ENCODE results near the gene SPSB3.

SPSB3 gene

DNA sequence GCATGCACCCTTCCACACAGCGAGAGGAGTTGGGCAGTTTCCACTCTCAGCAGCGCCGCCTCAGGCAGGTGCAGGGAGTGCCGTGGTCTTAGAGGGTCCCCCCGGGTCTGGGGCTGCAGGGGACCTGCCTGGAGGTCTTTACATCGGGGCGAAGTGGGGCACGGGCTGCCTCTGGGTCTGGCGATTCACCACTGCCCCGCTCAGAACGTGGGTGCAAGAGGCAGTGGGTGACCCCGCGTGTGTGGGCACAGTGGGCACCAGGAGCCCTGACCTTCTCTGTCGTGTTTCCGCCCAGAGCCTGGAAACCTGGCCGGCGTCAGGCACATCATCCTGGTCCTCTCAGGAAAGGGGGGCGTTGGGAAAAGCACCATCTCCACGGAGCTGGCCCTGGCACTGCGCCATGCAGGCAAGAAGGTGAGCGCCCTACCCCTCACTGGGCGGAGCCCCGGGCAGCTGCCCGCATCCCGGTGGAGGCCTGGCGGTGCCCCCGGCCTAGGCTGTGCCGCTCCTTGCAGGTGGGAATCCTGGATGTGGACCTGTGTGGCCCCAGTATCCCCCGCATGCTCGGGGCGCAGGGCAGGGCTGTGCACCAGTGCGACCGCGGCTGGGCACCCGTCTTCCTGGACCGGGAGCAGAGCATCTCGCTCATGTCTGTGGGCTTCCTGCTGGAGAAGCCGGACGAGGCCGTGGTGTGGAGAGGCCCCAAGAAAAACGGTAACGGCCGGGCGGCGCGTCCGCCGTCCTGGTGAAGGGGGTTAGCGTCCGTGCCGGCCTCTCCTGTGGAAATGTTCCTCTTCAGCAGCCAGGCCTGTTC, 4.1 kb upstream of the SPSB3 start:
- Histone ChIP-seq H3K9ac (ENCODE audit: low read length) (no peak overlapping the region), H4K12ac (ENCODE audit: low read depth, low read length) (no peak overlapping the region), H2BK120ac (ENCODE audit: insufficient read depth, low read length, poor library complexity) (no peak overlapping the region), H3K4me3 (ENCODE audit: low read depth, low read length) (no peak overlapping the region), H4K91ac (ENCODE audit: low read depth, low read length) (no peak overlapping the region), H3K79me1 (ENCODE audit: low read length) (no peaks in the 10 kb centered on the region), H3K23ac (ENCODE audit: low read length) (no peak overlapping the region), H3K4ac (ENCODE audit: low read depth, low read length) (no peak overlapping the region), H3K27me3 (ENCODE audit: insufficient read depth, low read length) (no peaks in the 10 kb centered on the region), H3K4me1 (ENCODE audit: control insufficient read depth in 1 of 2, insufficient read depth in 2 of 2, low read length in 2 of 2) (peaks cover 0 to 9% of the 10 kb centered on the region in 2 experiments), H3K4me2 (ENCODE audit: low read length) (no peak overlapping the region), H3K36me3 (ENCODE audit: control insufficient read depth in 1 of 2, insufficient read depth in 2 of 2, low read length in 2 of 2) (peaks cover 54 to 57% of the 10 kb centered on the region in 2 experiments), H2BK12ac (ENCODE audit: low read length) (no peak overlapping the region), H3K9me3 (ENCODE audit: insufficient read depth, low read depth, low read length) (no peaks in the 10 kb centered on the region), H3K27ac (ENCODE audit: low read depth, low read length) (no peak overlapping the region), H2AK5ac (ENCODE audit: low read length) (no peak overlapping the region), H3K18ac (ENCODE audit: low read length) (no peak overlapping the region), H2AFZ (ENCODE audit: insufficient read depth, low read length, poor library complexity) (no peak overlapping the region), H4K8ac (ENCODE audit: low read depth, low read length) (no peak overlapping the region), H3K79me2 (ENCODE audit: control insufficient read depth, insufficient read depth, low read length, poor library complexity) (peaks cover 4% of the 10 kb centered on the region), H3K14ac (ENCODE audit: low read length) (no peak overlapping the region), H2BK5ac (ENCODE audit: low read depth, low read length, poor library complexity) (no peak overlapping the region)
- no peak for DNase-seq
- no CpG with 5 or more reads among the region's 51 CpGs for WGBS (ENCODE audit: extremely low coverage, insufficient coverage, insufficient read length)

DNA sequence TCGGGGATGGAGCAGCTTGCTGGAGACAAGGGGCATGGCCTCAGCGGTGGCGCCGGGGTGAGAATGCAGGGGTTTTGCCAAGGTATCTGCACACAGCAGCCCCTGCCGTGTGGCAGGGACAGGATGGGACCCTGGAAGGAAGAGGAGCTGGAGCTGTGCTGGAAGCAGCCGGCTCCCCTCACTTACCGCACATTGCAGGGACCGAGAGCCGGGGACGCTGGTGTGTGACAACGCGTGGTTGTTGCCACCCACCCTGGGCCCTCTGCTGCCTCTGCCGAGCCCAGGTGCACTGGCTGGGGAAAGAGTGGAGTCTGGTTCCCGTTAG, 3.4 kb upstream of the SPSB3 start:
- no peak overlapping the region for H4K91ac ChIP-seq (ENCODE audit: low read depth, low read length)
- no peak overlapping the region for H3K23ac ChIP-seq (ENCODE audit: low read length)
- no peak overlapping the region for H2BK120ac ChIP-seq (ENCODE audit: insufficient read depth, low read length, poor library complexity)
- no peak overlapping the region for H3K9ac ChIP-seq (ENCODE audit: low read length)
- H3K4me3 ChIP-seq (ENCODE audit: low read depth, low read length) = no peak overlapping the region
- peaks cover 4% of the 10 kb centered on the region for H3K79me2 ChIP-seq (ENCODE audit: control insufficient read depth, insufficient read depth, low read length, poor library complexity)
- H2BK5ac ChIP-seq (ENCODE audit: low read depth, low read length, poor library complexity) = no peak overlapping the region
- peak overlapping the region; percentile 16 for H3K4ac ChIP-seq (ENCODE audit: low read depth, low read length)
- no peak overlapping the region for H3K4me2 ChIP-seq (ENCODE audit: low read length)
- no CpG with 5 or more reads among the region's 14 CpGs for WGBS (ENCODE audit: extremely low coverage, insufficient coverage, insufficient read length)
- no peak overlapping the region for H4K12ac ChIP-seq (ENCODE audit: low read depth, low read length)
- H3K9me3 ChIP-seq (ENCODE audit: insufficient read depth, low read depth, low read length) = no peaks in the 10 kb centered on the region
- H3K79me1 ChIP-seq (ENCODE audit: low read length) = no peaks in the 10 kb centered on the region
- H3K27me3 ChIP-seq (ENCODE audit: insufficient read depth, low read length) = no peaks in the 10 kb centered on the region
- H3K36me3 ChIP-seq (ENCODE audit: control insufficient read depth in 1 of 2, insufficient read depth in 2 of 2, low read length in 2 of 2) = peaks cover 54 to 56% of the 10 kb centered on the region in 2 experiments
- H2BK12ac ChIP-seq (ENCODE audit: low read length) = no peak overlapping the region
- H3K4me1 ChIP-seq (ENCODE audit: control insufficient read depth in 1 of 2, insufficient read depth in 2 of 2, low read length in 2 of 2) = peaks cover 5 to 15% of the 10 kb centered on the region in 2 experiments
- no peak for DNase-seq
- H2AK5ac ChIP-seq (ENCODE audit: low read length) = no peak overlapping the region
- no peak overlapping the region for H3K18ac ChIP-seq (ENCODE audit: low read length)
- no peak overlapping the region for H3K27ac ChIP-seq (ENCODE audit: low read depth, low read length)
- H4K8ac ChIP-seq (ENCODE audit: low read depth, low read length) = no peak overlapping the region
- no peak overlapping the region for H2AFZ ChIP-seq (ENCODE audit: insufficient read depth, low read length, poor library complexity)
- H3K14ac ChIP-seq (ENCODE audit: low read length) = no peak overlapping the region

DNA sequence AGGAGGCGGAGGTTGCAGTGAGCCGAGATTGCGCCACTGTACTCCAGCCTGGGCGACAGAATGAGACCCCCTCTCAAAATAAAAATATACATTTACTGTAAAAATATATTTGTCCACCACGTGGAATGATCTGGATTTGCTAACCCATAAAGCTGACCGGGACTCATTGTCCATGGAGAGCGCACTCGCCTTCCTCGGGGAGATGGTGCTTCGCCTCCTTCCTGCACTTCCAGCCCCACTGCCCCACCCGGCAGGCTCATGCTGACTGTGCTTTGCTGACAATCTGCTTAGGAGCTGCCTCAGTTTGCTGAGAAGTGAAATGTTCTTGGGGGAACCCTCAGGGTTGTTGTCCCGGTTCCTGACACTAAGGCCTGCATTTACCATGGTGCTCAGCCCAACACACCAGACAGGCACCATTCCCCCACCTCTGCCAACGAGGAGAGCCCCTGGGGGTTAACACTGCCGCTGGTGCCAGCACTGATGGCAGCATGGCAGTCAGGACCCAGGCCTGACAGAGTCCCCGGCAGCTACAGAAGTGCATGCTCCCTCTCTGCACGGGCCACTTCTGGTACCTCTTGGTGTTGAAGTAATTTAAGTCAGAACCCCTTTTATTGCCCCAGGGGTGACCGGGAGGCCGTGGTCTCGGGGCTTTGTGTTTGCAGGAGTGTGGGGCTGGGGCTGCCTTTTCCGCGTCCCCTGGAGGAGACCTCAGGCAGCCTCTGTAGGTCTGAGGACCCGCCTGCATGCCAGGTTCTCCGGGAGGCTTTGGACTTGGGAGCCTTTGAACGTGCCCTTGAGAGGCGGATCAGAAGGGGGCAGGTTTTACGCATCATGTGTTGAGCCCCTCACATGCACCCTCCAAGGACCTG, 2.8 kb upstream of the SPSB3 start:
- no peak overlapping the region for H2BK5ac ChIP-seq (ENCODE audit: low read depth, low read length, poor library complexity)
- H3K4ac ChIP-seq (ENCODE audit: low read depth, low read length) = peak overlapping the region; percentile 55
- H3K27me3 ChIP-seq (ENCODE audit: insufficient read depth, low read length) = no peaks in the 10 kb centered on the region
- H3K36me3 ChIP-seq (ENCODE audit: control insufficient read depth in 1 of 2, insufficient read depth in 2 of 2, low read length in 2 of 2) = peaks cover 52 to 55% of the 10 kb centered on the region in 2 experiments
- H3K4me3 ChIP-seq (ENCODE audit: low read depth, low read length) = no peak overlapping the region
- no peak overlapping the region for H2BK12ac ChIP-seq (ENCODE audit: low read length)
- H3K27ac ChIP-seq (ENCODE audit: low read depth, low read length) = no peak overlapping the region
- H4K8ac ChIP-seq (ENCODE audit: low read depth, low read length) = no peak overlapping the region
- no peak overlapping the region for H2BK120ac ChIP-seq (ENCODE audit: insufficient read depth, low read length, poor library complexity)
- WGBS (ENCODE audit: extremely low coverage, insufficient coverage, insufficient read length) = no CpG with 5 or more reads among the region's 26 CpGs
- no peak overlapping the region for H3K18ac ChIP-seq (ENCODE audit: low read length)
- no peak overlapping the region for H2AK5ac ChIP-seq (ENCODE audit: low read length)
- peaks cover 5 to 16% of the 10 kb centered on the region in 2 experiments for H3K4me1 ChIP-seq (ENCODE audit: control insufficient read depth in 1 of 2, insufficient read depth in 2 of 2, low read length in 2 of 2)
- no peak overlapping the region for H3K4me2 ChIP-seq (ENCODE audit: low read length)
- H3K9me3 ChIP-seq (ENCODE audit: insufficient read depth, low read depth, low read length) = no peaks in the 10 kb centered on the region
- H4K91ac ChIP-seq (ENCODE audit: low read depth, low read length) = no peak overlapping the region
- DNase-seq = no peak
- H3K23ac ChIP-seq (ENCODE audit: low read length) = no peak overlapping the region
- H3K9ac ChIP-seq (ENCODE audit: low read length) = no peak overlapping the region
- H3K14ac ChIP-seq (ENCODE audit: low read length) = no peak overlapping the region
- H2AFZ ChIP-seq (ENCODE audit: insufficient read depth, low read length, poor library complexity) = no peak overlapping the region
- no peaks in the 10 kb centered on the region for H3K79me1 ChIP-seq (ENCODE audit: low read length)
- H4K12ac ChIP-seq (ENCODE audit: low read depth, low read length) = no peak overlapping the region
- peaks cover 4% of the 10 kb centered on the region for H3K79me2 ChIP-seq (ENCODE audit: control insufficient read depth, insufficient read depth, low read length, poor library complexity)

DNA sequence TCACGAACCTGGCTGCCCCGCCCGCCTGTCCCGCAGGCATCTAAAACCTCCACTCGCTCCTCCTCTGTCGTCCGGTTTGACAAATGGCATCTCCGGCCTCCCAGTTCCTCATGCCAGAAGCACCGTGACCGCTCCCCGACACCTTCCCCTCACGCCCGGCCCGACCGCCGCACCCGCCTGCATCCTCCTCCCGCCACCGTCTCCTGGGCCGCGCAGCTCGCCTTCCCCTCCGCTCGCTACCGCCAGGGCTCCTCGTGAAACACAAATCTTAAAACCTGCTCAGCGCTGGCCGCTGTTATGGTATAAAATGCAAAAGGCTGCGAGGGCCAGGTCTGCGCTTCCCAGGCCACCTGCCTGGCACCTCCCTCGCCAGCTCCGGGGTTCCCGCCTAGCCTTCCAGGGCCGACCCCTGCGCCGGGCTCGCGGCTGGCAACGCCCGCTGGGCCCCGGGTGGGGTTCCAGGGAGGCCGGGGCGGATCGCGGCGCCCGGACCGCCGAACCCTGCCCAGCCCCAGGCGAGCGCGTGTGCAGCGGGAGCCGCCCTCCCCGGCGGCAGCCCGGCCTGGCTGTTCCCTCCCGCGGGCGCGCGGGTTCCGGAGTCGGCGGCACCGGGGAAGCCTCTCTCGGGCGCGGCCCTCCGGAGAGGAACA, 488 bp downstream of the SPSB3 start:
- H3K9ac ChIP-seq (ENCODE audit: low read length) = peak overlapping the region; percentile 73
- H3K79me1 ChIP-seq (ENCODE audit: low read length) = no peaks in the 10 kb centered on the region
- no peak overlapping the region for H2BK5ac ChIP-seq (ENCODE audit: low read depth, low read length, poor library complexity)
- peak overlapping the region; percentile 82 for H3K4me3 ChIP-seq (ENCODE audit: low read depth, low read length)
- H2BK120ac ChIP-seq (ENCODE audit: insufficient read depth, low read length, poor library complexity) = no peak overlapping the region
- H2BK12ac ChIP-seq (ENCODE audit: low read length) = no peak overlapping the region
- no peaks in the 10 kb centered on the region for H3K27me3 ChIP-seq (ENCODE audit: insufficient read depth, low read length)
- no peak overlapping the region for H3K23ac ChIP-seq (ENCODE audit: low read length)
- peak overlapping the region; percentile 51 for H2AK5ac ChIP-seq (ENCODE audit: low read length)
- H3K4ac ChIP-seq (ENCODE audit: low read depth, low read length) = peak overlapping the region; percentile 13
- peak overlapping the region; percentile 39 for H4K12ac ChIP-seq (ENCODE audit: low read depth, low read length)
- peak overlapping the region; percentile 91 for H3K4me2 ChIP-seq (ENCODE audit: low read length)
- peak overlapping the region; percentile 8 for H2AFZ ChIP-seq (ENCODE audit: insufficient read depth, low read length, poor library complexity)
- H3K4me1 ChIP-seq (ENCODE audit: control insufficient read depth in 1 of 2, insufficient read depth in 2 of 2, low read length in 2 of 2) = peaks cover 8 to 21% of the 10 kb centered on the region in 2 experiments
- DNase-seq = peak; percentile 40 to 62
- H4K91ac ChIP-seq (ENCODE audit: low read depth, low read length) = peak overlapping the region; percentile 67
- H3K79me2 ChIP-seq (ENCODE audit: control insufficient read depth, insufficient read depth, low read length, poor library complexity) = peaks cover 4% of the 10 kb centered on the region
- peak overlapping the region; percentile 37 for H3K18ac ChIP-seq (ENCODE audit: low read length)
- H3K36me3 ChIP-seq (ENCODE audit: control insufficient read depth in 1 of 2, insufficient read depth in 2 of 2, low read length in 2 of 2) = peaks cover 45 to 55% of the 10 kb centered on the region in 2 experiments
- H3K9me3 ChIP-seq (ENCODE audit: insufficient read depth, low read depth, low read length) = no peaks in the 10 kb centered on the region
- peak overlapping the region; percentile 69 for H4K8ac ChIP-seq (ENCODE audit: low read depth, low read length)
- H3K14ac ChIP-seq (ENCODE audit: low read length) = peak overlapping the region; percentile 70
- WGBS (ENCODE audit: extremely low coverage, insufficient coverage, insufficient read length) = no CpG with 5 or more reads among the region's 70 CpGs
- peak overlapping the region; percentile 28 for H3K27ac ChIP-seq (ENCODE audit: low read depth, low read length)

Measured in trophoblast cell (in vitro differentiated cells and primary cell).